GM19193 (cell line): ENCODE results near the gene NME7.

Experiments used
- POLR2A ChIP-seq: IDR thresholded peaks from 4 replicates; pipeline ENCODE4 v1.6.1; 2011; ENCODE audit not compliant: insufficient read depth, insufficient read length; ENCODE audit errors: extremely low read depth

NME7 gene

DNA sequence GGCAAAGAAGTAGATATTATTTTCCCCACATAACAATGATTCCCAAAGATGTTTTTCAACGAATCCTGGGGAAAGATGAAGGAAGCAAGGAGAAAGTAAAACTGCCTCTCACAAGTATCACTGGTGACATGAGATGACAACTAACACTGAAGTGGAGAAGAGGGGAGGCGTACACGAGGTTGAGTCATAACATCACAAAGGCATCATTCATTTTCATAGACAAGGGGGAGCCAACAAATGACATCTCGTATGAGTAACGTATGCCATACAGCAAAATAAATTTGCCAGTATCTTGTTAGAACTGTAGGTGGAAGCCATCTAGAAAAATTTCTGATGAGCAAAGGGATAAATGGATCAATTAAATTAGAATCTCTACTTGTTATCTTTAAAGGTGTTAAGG lies 204.5 kb downstream of the NME7 start:
- TF ChIP-seq POLR2A: no peak

DNA sequence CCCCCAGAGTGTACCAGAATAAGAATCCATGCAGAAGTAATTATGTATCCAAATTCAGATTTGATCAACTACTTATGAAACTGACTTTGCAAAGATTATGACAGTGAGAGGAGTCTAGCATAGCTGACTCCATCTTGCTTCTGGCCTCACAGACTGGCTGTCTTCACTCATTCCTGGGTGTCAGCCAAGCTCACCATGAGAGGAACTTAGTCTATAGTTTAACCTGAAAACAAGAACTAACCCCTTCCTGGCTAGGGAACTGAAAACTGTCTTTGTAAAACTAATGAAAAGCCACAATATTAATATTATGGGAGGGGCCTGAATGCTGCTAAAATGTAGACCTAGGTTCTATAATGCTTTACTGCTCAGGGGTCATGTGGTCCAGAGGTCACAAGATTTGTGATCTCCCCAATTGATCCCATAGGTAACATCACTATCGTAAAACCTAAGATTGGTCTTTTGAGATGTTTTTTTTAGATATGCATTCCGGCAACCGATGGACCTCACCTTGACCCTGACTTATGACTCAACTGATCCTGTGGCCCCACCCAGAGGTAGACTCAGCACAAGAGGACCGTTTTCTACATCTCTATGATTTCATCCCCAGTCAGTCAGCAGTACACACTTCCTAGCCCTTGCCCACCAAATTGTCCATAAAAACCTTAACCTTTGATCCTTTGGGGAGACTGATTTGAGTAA lies 206.0 kb downstream of the NME7 start:
- TF ChIP-seq POLR2A: no peak

DNA sequence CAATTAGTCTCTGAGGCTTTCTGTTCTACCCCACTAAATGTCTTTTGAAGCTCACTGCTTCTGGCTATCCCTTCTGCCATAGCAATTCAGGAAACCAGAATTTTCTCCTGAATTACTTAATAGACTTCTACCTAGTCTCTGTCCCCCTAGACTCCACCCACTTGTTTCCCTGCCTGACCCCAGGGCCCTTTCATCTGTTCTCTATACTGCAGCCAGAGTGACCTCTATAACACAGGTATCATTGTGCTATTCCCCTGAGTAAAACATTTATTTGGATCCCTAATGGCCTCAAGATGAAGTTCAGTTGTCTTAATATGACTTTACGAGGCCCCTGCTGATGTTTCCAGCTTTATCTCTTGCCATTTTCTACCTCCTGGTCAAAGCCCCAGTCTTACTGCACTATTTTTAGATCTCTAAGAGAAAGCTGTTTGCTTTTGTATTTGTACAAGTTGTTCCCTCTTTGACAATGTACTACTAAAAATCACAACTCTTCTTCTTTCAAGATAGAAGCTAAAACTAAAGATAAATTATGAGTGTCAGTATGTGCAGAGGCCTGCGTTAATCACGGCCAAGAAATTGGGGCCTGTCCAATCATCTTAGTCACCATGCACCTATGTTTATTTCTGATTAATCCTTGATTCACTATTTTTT lies 206.6 kb downstream of the NME7 start:
- TF ChIP-seq POLR2A: no peak

DNA sequence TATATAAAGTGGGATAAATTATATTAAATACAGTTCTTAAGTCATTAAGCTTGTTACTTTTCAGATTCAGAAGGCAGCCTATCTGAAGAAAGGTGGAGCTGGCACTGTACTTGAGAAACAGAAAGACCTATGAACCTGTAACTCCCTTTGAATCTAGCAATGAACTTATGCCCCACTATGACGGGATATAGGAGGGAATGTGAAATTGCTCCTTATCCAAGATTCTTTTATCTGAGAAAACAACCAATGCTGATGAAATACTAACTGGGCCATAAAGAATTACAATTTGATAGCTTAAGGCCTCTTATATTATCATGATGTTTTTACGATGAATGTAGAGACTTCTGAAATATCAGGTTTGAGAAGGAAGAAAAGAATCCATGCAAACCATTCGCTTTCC lies 211.0 kb downstream of the NME7 start:
- no peak for TF ChIP-seq POLR2A

DNA sequence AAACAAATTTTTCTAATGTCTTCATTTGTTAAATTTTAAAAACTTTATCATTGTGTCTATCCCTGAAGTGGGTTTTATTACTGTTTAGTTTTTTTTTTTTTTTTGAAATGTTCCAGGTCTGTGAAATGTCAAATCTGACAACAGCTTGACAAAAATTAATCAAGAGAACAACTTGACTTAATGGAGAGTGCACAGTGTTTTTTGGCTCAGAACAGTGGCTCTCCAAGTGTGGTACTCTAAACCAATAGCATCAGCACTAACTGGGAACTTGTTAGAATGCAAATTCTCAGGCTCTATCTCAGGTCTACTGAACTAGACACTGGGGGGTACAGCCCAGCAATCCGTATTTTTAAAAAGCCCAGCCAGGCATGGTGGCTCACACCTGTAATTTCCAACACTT lies 211.9 kb downstream of the NME7 start:
- TF ChIP-seq POLR2A: no peak

DNA sequence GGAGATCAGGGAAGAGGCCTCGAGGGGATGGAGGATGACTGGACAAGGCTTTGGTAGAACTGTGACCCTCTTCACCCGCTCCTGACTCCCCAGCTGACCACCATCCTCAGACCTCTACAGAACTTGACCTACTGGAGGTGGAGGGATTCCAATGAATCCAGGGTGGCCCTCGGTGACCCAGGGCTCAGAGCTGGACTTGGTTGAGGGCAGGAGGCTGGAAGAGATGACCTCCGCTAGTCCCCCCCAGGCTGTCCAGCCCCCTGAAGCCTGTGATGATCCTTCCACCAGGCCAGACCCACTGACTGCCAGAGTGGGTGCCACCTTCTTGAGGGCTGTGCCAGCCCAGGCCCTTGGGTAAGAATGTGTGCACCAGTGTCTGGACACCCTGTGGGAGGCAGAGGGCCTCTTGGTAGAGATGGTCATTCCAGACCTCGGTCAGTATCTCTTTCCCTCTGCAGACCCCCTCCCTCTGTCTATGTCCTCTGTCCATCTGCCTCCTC lies 216.2 kb downstream of the NME7 start:
- TF ChIP-seq POLR2A: no peak

DNA sequence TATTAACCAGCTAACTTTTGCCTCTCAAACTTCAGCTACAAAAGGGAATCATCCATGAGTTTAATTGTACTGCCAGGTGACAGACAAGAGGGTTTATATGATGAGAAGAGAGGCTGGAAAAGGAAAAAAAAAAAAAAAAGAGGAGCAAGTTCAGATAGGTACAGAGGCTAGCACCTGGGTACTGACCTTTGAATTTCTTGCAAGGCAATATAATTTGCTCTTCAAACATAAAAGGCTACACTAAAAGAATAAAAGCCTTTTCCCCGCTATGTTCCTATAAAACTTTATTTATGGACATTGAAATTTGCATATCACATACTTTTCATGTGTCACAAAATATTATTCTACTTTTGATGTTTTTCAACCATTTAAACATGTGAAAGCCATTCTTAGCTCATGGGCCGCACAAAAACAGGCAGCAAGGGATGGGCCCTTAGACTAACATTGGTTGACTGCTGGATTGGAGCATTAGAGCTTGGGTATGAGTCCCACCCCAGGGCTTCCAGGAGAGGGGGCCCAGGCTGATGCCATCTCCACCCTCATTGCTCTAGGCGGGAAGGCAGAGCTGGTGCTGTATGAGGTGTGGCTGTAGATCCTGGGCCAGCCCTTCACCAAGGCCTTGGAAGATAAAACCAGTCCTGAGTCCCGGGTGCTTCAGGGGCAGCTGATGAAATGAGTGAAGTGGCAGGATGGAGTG lies 216.8 kb downstream of the NME7 start:
- no peak for TF ChIP-seq POLR2A

DNA sequence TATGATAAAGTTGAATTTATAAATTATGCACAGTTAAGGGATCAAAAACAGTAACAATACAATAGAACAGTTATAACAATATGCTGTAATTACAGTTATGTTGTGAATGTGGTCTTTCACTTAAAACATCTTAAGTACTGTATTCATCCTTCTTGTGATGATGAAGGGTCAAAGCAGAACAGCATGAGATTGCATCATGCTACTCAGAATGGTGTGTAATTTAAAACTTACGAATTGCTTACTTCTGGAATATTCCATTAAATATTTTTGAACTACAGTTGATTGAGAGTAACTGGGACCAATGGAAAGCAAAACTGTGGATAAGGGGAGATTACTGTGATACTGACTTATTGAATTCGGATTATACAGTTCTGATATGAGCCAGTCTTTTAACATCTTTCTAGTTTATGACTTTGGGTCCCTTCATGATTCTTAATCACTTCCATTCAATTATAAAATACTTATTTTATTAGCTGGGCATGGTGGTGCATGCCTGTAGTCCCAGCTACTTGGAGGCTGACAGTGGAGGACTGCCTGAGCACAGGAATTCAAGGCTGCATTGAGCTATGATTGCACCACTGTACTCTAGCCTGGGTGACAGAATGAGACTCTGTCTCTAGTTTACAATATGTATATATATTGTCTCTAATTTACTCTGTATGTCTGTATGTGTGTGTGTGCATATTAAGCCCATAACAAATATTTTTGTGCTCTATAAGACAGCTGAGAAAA lies 217.9 kb downstream of the NME7 start:
- TF ChIP-seq POLR2A: no peak

DNA sequence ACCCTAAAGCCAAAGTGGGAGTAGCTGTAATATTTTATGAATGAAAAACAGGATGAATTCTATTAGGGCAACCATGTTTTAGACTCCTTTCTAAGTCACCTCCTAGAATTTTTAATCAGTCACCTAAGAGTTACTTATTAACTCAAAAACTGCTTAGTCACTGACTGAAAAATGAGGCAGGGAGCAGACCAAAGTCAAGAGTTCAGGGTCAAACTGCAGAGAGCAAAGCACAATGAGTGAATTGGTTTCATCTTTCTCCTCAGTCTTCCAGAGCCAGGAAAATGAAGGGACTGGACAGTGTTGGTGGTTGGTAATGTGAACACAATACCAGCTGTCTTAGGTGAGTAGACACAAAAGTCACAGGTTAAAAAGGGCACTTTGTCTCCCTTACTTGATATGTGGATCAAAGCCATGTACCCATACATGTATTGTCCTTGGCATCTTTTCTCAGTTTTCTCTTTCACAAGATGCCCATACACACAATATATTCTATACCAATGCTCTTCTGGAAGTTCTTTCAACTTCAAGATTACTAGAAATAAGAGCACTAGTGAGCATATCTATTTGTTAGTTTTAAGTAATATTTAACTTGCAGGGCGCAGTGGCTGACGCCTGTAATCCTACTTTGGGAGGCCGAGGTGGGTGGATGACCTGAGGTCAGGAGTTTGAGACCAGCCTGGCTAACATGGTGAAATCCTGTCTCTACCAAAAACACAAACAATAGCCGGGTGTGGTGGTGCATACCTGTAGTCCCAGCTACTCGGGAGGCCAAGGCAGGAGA lies 218.9 kb downstream of the NME7 start:
- TF ChIP-seq POLR2A: no peak

DNA sequence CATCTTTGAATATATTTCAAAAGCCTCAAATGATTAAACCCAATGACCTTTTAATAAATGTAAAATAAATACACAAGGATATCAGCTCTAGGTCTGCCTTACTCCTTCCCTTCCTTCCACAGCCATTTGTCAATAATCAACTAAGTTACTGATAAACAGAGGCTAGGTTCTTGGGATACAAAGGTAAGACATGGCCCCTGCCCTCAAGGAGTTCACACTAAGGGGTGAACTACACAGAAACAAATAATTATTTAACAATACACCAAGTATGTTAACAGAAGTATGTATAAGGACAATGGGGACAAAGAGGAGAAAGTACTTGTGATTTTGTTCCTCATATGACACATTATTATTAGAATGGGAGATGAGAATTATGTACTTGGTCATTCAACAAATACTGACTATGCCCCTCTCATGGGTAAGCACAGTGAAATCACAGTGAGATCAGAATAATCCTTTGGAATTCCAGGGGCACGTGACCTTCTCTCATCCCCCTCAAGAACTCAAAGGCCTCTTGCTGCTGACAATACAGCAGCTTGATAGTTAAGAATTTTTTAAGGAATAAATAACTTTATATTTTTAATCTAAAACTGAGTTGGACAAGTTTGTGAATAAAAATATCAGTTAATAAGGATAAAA lies 220.9 kb downstream of the NME7 start:
- TF ChIP-seq POLR2A: no peak

DNA sequence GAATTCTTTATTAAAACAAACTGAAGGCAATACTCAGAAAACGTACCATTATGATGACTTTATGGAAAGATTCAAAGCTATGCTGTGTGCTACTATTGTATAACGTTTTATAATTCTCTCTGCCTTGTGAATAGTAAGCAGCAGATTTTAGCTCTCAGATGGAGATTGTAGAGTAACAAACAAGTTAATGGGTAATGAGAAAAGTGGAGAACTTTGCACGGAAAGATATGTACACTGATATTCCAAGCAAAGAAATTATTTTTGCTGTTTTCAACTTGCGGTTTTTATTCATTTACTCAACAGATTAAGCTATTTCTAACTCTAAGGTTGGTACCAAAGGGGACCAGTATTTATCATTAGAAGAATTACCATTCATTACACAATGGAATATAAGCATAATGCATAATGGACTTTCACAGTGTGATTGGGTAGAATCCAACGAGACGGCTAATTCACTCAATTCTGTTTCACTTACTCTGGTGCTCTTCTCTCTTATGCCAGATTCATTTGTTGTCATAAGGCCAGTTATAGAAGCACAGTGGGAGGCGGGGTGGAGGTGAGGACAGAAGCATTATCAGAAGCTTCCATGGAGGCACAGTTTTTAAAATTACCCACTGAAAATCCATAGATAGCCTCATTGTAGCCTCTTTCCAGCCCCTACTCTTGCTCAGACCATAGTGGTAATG lies 222.5 kb downstream of the NME7 start:
- no peak for TF ChIP-seq POLR2A

DNA sequence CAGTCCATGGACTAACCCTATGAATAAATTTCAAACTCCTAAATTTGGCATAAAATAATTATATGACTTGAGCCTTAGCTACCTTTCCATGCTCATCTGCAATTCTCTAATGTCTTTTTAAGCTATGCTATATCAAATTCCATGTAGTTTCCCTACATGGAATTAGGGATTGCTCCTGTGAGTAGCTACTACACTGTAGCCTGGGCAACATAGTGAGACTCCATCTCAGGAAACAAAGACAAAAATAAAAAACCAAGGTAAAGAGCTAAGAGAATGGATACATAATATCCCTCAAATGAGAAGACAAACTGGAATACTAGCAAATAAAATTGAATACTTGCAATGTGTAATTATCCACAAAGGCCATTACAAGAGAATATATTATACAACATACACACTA lies 223.6 kb downstream of the NME7 start:
- TF ChIP-seq POLR2A: no peak

DNA sequence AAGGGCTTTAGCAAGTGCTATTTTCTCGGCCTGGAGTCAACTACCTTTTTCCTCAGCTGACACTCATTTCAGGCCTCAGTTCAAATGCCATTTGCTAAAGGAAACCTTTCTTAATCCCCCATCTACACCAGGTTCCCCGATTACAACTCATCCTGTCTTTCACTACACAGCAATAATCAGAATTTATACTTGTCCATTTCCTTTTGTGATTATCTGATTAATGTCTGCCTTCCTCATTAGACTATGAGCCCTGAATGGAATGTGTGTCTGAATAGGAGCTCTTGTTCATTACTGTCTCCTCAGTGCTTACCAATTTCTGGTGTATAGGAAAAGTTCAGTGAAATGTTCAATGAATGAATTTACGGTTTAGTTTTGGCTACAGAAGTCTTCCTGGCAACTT lies 224.3 kb downstream of the NME7 start:
- TF ChIP-seq POLR2A: no peak
